GM18511 (cell line): ENCODE results near the gene MANF.

Experiments
- ATAC-seq: cut with Tn5 transposase; IDR thresholded peaks from one replicate; pipeline ENCODE4 v1.9.1; 2021; ENCODE audit warnings: mild to moderate bottlenecking, moderate library complexity; ENCODE audit not compliant: unreplicated experiment

MANF gene

GRCh38 chr3:51429138-51429537 lies 44.0 kb downstream of the MANF start:
- ATAC-seq = no peak

DNA sequence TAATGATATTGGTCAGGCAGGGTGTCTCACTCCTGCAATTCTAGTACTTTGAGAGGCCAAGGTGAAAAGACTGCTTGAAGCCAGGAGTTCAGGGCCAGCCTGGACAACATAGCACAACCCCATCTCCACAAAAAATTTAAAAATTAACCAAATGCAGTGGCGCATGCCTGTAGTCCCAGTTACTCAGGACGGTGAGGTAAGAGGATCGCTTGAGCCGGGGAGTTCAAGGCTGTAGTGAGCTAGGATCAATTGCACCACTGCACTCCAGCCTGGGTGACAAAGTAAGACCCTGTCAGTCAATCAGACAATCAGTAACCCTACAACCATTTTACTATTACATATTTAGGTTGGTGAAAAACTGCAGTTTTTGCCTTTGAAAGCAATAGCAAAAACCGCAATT lies 49.0 kb downstream of the MANF start:
- ATAC-seq = no peak

DNA sequence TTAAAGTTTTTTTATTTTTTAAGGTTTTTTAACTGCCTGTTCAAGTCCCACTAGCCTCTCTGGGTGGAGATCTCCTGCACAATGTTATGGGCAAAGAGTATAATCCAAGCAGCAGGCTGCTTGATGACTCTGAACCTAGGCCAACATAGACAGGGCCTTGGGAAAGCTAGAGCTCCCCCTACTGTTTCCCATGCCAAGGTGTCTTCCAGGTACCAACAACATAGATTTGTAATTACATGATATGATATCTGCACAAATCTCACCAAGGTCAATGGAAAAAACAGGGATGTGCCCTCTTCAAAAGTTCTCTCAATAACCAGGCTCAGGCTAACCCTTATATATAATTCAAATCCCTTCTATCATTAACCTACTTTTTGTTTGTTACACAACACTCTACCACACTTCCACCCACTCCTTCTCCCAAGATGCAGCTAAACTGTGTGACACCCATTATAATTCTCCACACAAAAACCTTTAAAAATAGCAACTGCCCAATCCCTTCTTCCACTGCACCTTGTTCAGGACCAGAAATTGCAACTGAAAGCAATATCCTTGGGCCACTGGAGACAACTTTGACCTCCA lies 49.7 kb downstream of the MANF start:
- ATAC-seq = no peak

DNA sequence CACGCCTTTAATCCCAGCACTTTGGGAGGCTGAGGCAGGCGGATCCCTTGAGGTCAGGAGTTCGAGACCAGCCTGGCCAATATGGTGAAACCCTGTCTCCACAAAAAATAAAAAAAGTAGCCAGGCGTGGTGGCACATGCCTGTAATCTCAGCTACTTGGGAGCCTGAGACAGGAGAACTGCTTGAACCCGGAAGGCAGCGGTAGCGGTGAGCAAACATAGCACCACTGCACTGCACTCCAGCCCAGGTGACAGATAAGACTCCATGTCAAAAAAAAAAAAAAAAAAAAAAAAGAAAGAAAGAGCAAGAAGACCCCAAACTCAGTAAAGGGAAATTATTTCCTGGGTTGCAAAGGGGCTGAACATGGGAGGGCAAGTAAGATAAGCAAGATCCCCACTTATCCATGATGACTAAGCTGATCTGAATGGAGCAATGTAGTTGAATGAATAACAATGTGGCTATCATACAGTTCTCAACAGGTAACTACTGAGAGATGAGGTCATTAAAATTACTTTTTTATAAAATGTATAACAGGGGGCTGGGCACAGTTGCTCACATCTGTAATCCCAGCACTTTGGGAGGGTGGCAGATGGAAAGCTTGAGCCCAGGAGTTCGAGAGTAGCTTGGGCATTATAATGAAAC lies 52.0 kb downstream of the MANF start:
- ATAC-seq = no peak
